GM23338 (cell line): ENCODE results near the gene RPS29. TPM values are rescaled to one million over a fixed set of nuclear protein-coding genes. Genes with fewer than 3 reads are reported as not detected.

Experiments used
- ATAC-seq: fragments of 200-7000 bp; cut with Tn5 transposase; 3 replicates; pipeline ENCODE4 v1.9.1; 2020
- DNase-seq: peaks from one replicate; pipeline ENCODE4 v3.0.0-alpha.2; 2015; ENCODE audit warnings: low spot score
- H2AFZ ChIP-seq: fragments of 200-600 bp; sonication (generic); 2 replicates; pipeline ENCODE4 v1.8.0; 2016; ENCODE audit warnings: antibody characterized with exemption, mild to moderate bottlenecking, moderate library complexity
- H3F3A ChIP-seq: fragments of 200-600 bp; sonication (generic); replicated peaks from 2 replicates; pipeline ENCODE4 v1.8.0; 2017; ENCODE audit warnings: antibody characterized with exemption, mixed run types, low read depth
- H3K27ac ChIP-seq: fragments of 200-600 bp; sonication (generic); 2 replicates; pipeline ENCODE4 v1.6.1; 2016; ENCODE audit warnings: low read depth
- H3K27me3 ChIP-seq: fragments of 200-600 bp; sonication (generic); 2 replicates; pipeline ENCODE4 v1.8.0; 2016; ENCODE audit warnings: mild to moderate bottlenecking, mixed run types, moderate library complexity; ENCODE audit not compliant: insufficient read depth
- H3K36me3 ChIP-seq: fragments of 200-600 bp; sonication (generic); 2 replicates; pipeline ENCODE4 v1.8.0; 2016; ENCODE audit warnings: mild to moderate bottlenecking; ENCODE audit not compliant: insufficient read depth
- H3K4me1 ChIP-seq: fragments of 200-600 bp; sonication (generic); 2 replicates; pipeline ENCODE4 v1.8.0; 2016; ENCODE audit warnings: mild to moderate bottlenecking, moderate library complexity; ENCODE audit not compliant: insufficient read depth
- H3K4me2 ChIP-seq: fragments of 200-600 bp; sonication (generic); 2 replicates; pipeline ENCODE4 v1.7.1; 2017; ENCODE audit warnings: mixed run types
- H3K4me3 ChIP-seq: fragments of 200-600 bp; sonication (generic); 2 replicates; pipeline ENCODE4 v1.6.1; 2016; ENCODE audit warnings: mixed run types
- H3K79me2 ChIP-seq: fragments of 200-600 bp; sonication (generic); replicated peaks from 2 replicates; pipeline ENCODE4 v1.8.0; 2017; ENCODE audit warnings: mild to moderate bottlenecking; ENCODE audit not compliant: insufficient read depth
- H3K9me2 ChIP-seq: fragments of 200-600 bp; sonication (generic); 2 replicates; pipeline ENCODE4 v1.8.0; 2017; ENCODE audit not compliant: insufficient read depth
- H4K20me1 ChIP-seq: fragments of 200-600 bp; sonication (generic); replicated peaks from 2 replicates; pipeline ENCODE4 v1.8.0; 2017; ENCODE audit warnings: mild to moderate bottlenecking; ENCODE audit not compliant: insufficient read depth
- H3K27ac Mint-ChIP-seq: 2 replicates; pipeline ENCODE4 v1.8.0; 2020; ENCODE audit warnings: inconsistent platforms, mild to moderate bottlenecking, moderate library complexity, mixed read lengths
- H3K27me3 Mint-ChIP-seq: 3 replicates; pipeline ENCODE4 v1.8.0; 2022; ENCODE audit warnings: low read depth, mild to moderate bottlenecking, moderate library complexity, mixed read lengths, inconsistent platforms; ENCODE audit not compliant: insufficient read depth, poor library complexity
- H3K36me3 Mint-ChIP-seq: 3 replicates; pipeline ENCODE4 v1.8.0; 2021; ENCODE audit warnings: low read depth, mild to moderate bottlenecking, inconsistent platforms, moderate library complexity, mixed read lengths
- H3K4me1 Mint-ChIP-seq: 3 replicates; pipeline ENCODE4 v1.8.0; 2020; ENCODE audit warnings: mild to moderate bottlenecking, inconsistent platforms, mixed read lengths
- H3K4me3 Mint-ChIP-seq: 3 replicates; pipeline ENCODE4 v1.8.0; 2021; ENCODE audit warnings: moderate library complexity, mild to moderate bottlenecking, inconsistent platforms, mixed read lengths
- H3K9me3 Mint-ChIP-seq: 3 replicates; pipeline ENCODE4 v1.8.0; 2020; ENCODE audit warnings: moderate library complexity, mild to moderate bottlenecking, inconsistent platforms, mixed read lengths
- CREB1 ChIP-seq: fragments of 250-450 bp; sonication (Bioruptor Pico); IDR thresholded peaks from 2 replicates; pipeline ENCODE4 v1.5.0; 2020; ENCODE audit warnings: low read depth, mild to moderate bottlenecking, moderate library complexity
- CTCF ChIP-seq, 2 experiments: fragments of 200-600 bp in 1 of 2; sonication (generic) in 1 of 2; conservative IDR thresholded peaks; 2 replicates each; pipeline versions ENCODE4 v1.5.1 to v1.6.1; 2016 to 2017; ENCODE audit warnings: antibody characterized with exemption in 2 of 2, low read depth in 2 of 2, mild to moderate bottlenecking in 2 of 2, moderate library complexity in 1 of 2
- ETS1 ChIP-seq: IDR thresholded peaks from 2 replicates; pipeline ENCODE4 v1.6.1; 2016; ENCODE audit warnings: antibody characterized with exemption
- JUNB ChIP-seq: IDR thresholded peaks from one replicate; pipeline ENCODE4 v1.6.1; 2016; ENCODE audit warnings: antibody characterized with exemption; ENCODE audit not compliant: unreplicated experiment
- NANOG ChIP-seq: IDR thresholded peaks from 2 replicates; pipeline ENCODE4 v1.6.1; 2016; ENCODE audit warnings: antibody characterized with exemption, borderline replicate concordance
- POLR2AphosphoS5 ChIP-seq: IDR thresholded peaks from 2 replicates; pipeline ENCODE4 v1.6.1; 2016; ENCODE audit warnings: antibody characterized with exemption, low read depth
- REST ChIP-seq: IDR thresholded peaks from one replicate; pipeline ENCODE4 v1.6.1; 2018; ENCODE audit warnings: antibody characterized with exemption; ENCODE audit not compliant: unreplicated experiment
- STAT1 ChIP-seq: IDR thresholded peaks from one replicate; pipeline ENCODE4 v1.6.1; 2016; ENCODE audit warnings: antibody characterized with exemption; ENCODE audit not compliant: unreplicated experiment
- ZNF114 ChIP-seq: fragments of 250-450 bp; sonication (Bioruptor Pico); IDR thresholded peaks from 2 replicates; pipeline ENCODE4 v1.5.0; 2020; ENCODE audit warnings: mild to moderate bottlenecking, moderate library complexity
- ZNF331 ChIP-seq: fragments of 250-450 bp; sonication (Bioruptor Pico); IDR thresholded peaks from 2 replicates; pipeline ENCODE4 v1.5.0; 2020; ENCODE audit warnings: low read depth, mild to moderate bottlenecking, moderate library complexity
- ZNF462 ChIP-seq: fragments of 250-450 bp; sonication (Bioruptor Pico); IDR thresholded peaks from 2 replicates; pipeline ENCODE4 v1.5.0; 2020; ENCODE audit warnings: mild to moderate bottlenecking, moderate library complexity
- polyA plus RNA-seq: library from polyadenylated mRNA; unstranded; fragments of >200 nt; fragmentation: Nextera tagmentation; extraction: Ambion mirVana; gene quantifications from 2 replicates; pipeline ENCODE4 v1.2.1, GENCODE V29; 2016
- total RNA-seq: library from RNA; depleted of rRNA; stranded (reverse); fragments of >200 nt; shearing (Covaris generic); gene quantifications from 2 replicates; pipeline ENCODE4 v1.2.3, GENCODE V29; 2014

The RPS29 gene
- total and polyA plus RNA-seq, 2 experiments from 2014 or later, result 2,560 to 3,734 TPM

- H3K4me1 Mint-ChIP-seq, result peaks cover 31% of the 10 kb centered on the region
- H3K27ac Mint-ChIP-seq, result peak overlapping the region; percentile 50
- DNase-seq, result no peak
- H3K4me3 Mint-ChIP-seq, result peak overlapping the region; percentile 49; the same call in 1 of the 3 replicates
- H3K36me3 Mint-ChIP-seq, result peaks cover 13% of the 10 kb centered on the region; the same call in 2 of the 3 replicates
- peaks cover 9% of the 10 kb centered on the region; the same call in 2 of the 3 replicates for H3K9me3 Mint-ChIP-seq
- H3K4me3 ChIP-seq, result no peak overlapping the region
- H3K36me3 ChIP-seq, result no peaks in the 10 kb centered on the region
- H3K27me3 ChIP-seq, result no peaks in the 10 kb centered on the region
- no peaks in the 10 kb centered on the region for H3F3A ChIP-seq
- H3K4me1 ChIP-seq, result peaks cover 18% of the 10 kb centered on the region
- peaks cover 2% of the 10 kb centered on the region for H3K27me3 Mint-ChIP-seq
- no peak for TF ChIP-seq REST
- no peak for TF ChIP-seq ZNF114 (CRISPR knock-in tag)
- no peak for TF ChIP-seq NANOG
- no peak for TF ChIP-seq ETS1
- TF ChIP-seq CREB1, result no peak
- no peak for TF ChIP-seq ZNF331 (CRISPR knock-in tag)
- TF ChIP-seq CTCF (conservative IDR thresholded peaks at IDR 0.05; ENCODE audit: low read depth in 2 of 2), result no peak
- no peak for TF ChIP-seq JUNB
- no peak for TF ChIP-seq ZNF462 (CRISPR knock-in tag)
- no peak for TF ChIP-seq STAT1
- TF ChIP-seq POLR2AphosphoS5, result no peak
- peak overlapping the region; percentile 33 for H3K4me2 ChIP-seq
- H3K9me2 ChIP-seq, result no peaks in the 10 kb centered on the region
- no peak for ATAC-seq
- peak overlapping the region; percentile 69 for H2AFZ ChIP-seq
- no peaks in the 10 kb centered on the region for H4K20me1 ChIP-seq
- H3K27ac ChIP-seq, result no peak overlapping the region
- no peaks in the 10 kb centered on the region for H3K79me2 ChIP-seq
Measured at GRCh38 chr14:49549446-49549845, 36.7 kb downstream of the RPS29 start.
